CD14-positive monocyte (primary cell): ENCODE data around the gene S100A10. TPM values are rescaled to one million over a fixed set of nuclear protein-coding genes. Genes with fewer than 3 reads are reported as not detected.

Experiments
- DNase-seq, 3 donors: peaks; one replicate each; pipeline ENCODE4 v3.0.0-alpha.2; 2011 to 2022
- H2AFZ ChIP-seq: 2 replicates; pipeline ENCODE4 v1.6.0; 2012; ENCODE audit warnings: mild to moderate bottlenecking, low read depth, low read length, inconsistent platforms; ENCODE audit not compliant: insufficient read depth, poor library complexity, severe bottlenecking
- H3K27ac ChIP-seq, 2 donors: 1 replicate in 1 of 2; 2 replicates in 1 of 2; pipeline ENCODE4 v1.5.1; 2012 to 2013; ENCODE audit warnings: low read length in 2 of 2, control low read depth in 1 of 2, inconsistent platforms in 1 of 2, low read depth in 1 of 2, mild to moderate bottlenecking in 1 of 2
- H3K27me3 ChIP-seq, 2 donors: one replicate each; pipeline versions ENCODE4 v1.6.0 to v1.6.1; 2011 to 2013; ENCODE audit warnings: low read length in 2 of 2; ENCODE audit not compliant: control insufficient read depth in 2 of 2, insufficient read depth in 2 of 2
- H3K36me3 ChIP-seq, 2 donors: replicated peaks in 1 of 2; 1 replicate in 1 of 2; 2 replicates in 1 of 2; pipeline versions ENCODE4 v1.5.1 to v1.6.1; 2012 to 2013; ENCODE audit warnings: low read length in 2 of 2, control low read depth in 1 of 2, inconsistent platforms in 1 of 2, mild to moderate bottlenecking in 1 of 2; ENCODE audit not compliant: insufficient read depth in 2 of 2, control insufficient read depth in 1 of 2
- H3K4me1 ChIP-seq, 2 donors: 1 replicate in 1 of 2; 2 replicates in 1 of 2; pipeline versions ENCODE4 v1.5.1 to v1.6.1; 2012 to 2013; ENCODE audit warnings: low read length in 2 of 2, control low read depth in 1 of 2, inconsistent platforms in 1 of 2, mild to moderate bottlenecking in 1 of 2, moderate library complexity in 1 of 2; ENCODE audit not compliant: insufficient read depth in 2 of 2, control insufficient read depth in 1 of 2
- H3K4me2 ChIP-seq: replicated peaks from 2 replicates; pipeline ENCODE3; 2012; ENCODE audit warnings: low read length, moderate library complexity, mild to moderate bottlenecking; ENCODE audit not compliant: poor library complexity, severe bottlenecking; ENCODE audit errors: extremely low read depth
- H3K4me3 ChIP-seq, 3 experiments: fragments of 200-600 bp in 1 of 3; sonication (generic) in 1 of 3; replicated peaks in 1 of 3; 1 replicate in 2 of 3; 2 replicates in 1 of 3; pipeline ENCODE4 v1.5.1; 2011 to 2013; ENCODE audit warnings: low read length in 3 of 3, mild to moderate bottlenecking in 3 of 3, control low read depth in 2 of 3, low read depth in 2 of 3, inconsistent platforms in 1 of 3, moderate library complexity in 1 of 3
- H3K79me2 ChIP-seq: 2 replicates; pipeline ENCODE4 v1.6.0; 2012; ENCODE audit warnings: mild to moderate bottlenecking, control low read depth, inconsistent platforms, low read length, moderate library complexity; ENCODE audit not compliant: insufficient read depth
- H3K9ac ChIP-seq: 2 replicates; pipeline ENCODE4 v1.6.0; 2017; ENCODE audit warnings: low read length, mild to moderate bottlenecking; ENCODE audit not compliant: insufficient read depth, poor library complexity, severe bottlenecking
- H3K9me3 ChIP-seq, 2 donors: replicated peaks in 1 of 2; 1 replicate in 1 of 2; 2 replicates in 1 of 2; pipeline versions ENCODE4 v1.5.1 to v1.6.1; 2012 to 2013; ENCODE audit warnings: low read length in 2 of 2, control low read depth in 1 of 2; ENCODE audit not compliant: control insufficient read depth in 1 of 2, insufficient read depth in 1 of 2
- H4K20me1 ChIP-seq: 2 replicates; pipeline ENCODE4 v1.6.0; 2012; ENCODE audit warnings: mild to moderate bottlenecking, low read length, control low read depth, moderate library complexity; ENCODE audit not compliant: insufficient read depth
- H3K27ac Mint-ChIP-seq, 7 donors: one replicate each; pipeline ENCODE4 v1.8.0; 2020; ENCODE audit warnings: mild to moderate bottlenecking in 7 of 7, mixed read lengths in 7 of 7, moderate library complexity in 6 of 7, inconsistent platforms in 2 of 7
- H3K27me3 Mint-ChIP-seq, 3 donors: one replicate each; pipeline ENCODE4 v1.8.0; 2021 to 2022; ENCODE audit warnings: low read depth in 3 of 3, mild to moderate bottlenecking in 3 of 3, mixed read lengths in 3 of 3, moderate library complexity in 3 of 3, inconsistent platforms in 1 of 3
- H3K36me3 Mint-ChIP-seq, 2 donors: one replicate each; pipeline ENCODE4 v1.8.0; 2020; ENCODE audit warnings: mixed read lengths in 2 of 2, inconsistent platforms in 1 of 2, mild to moderate bottlenecking in 1 of 2
- H3K4me1 Mint-ChIP-seq: one replicate; pipeline ENCODE4 v1.8.0; 2020; ENCODE audit warnings: mild to moderate bottlenecking, mixed read lengths
- H3K4me3 Mint-ChIP-seq, 2 donors: one replicate each; pipeline ENCODE4 v1.8.0; 2020; ENCODE audit warnings: mild to moderate bottlenecking in 2 of 2, mixed read lengths in 2 of 2, moderate library complexity in 1 of 2
- H3K9me3 Mint-ChIP-seq, 7 donors: one replicate each; pipeline ENCODE4 v1.8.0; 2020 to 2022; ENCODE audit warnings: mixed read lengths in 7 of 7, mild to moderate bottlenecking in 6 of 7, moderate library complexity in 6 of 7, inconsistent platforms in 2 of 7
- CTCF ChIP-seq: fragments of 200-600 bp; IDR thresholded peaks from one replicate; pipeline ENCODE4 v1.8.0; 2022; ENCODE audit warnings: antibody characterized with exemption, mild to moderate bottlenecking
- WGBS: methylation state at CpG from one replicate; pipeline ENCODE4 v1.1.5; 2013; ENCODE audit warnings: missing lambda C conversion rate; ENCODE audit not compliant: insufficient coverage; 5-methylcytosine and 5-hydroxymethylcytosine counted together
- intact Hi-C, 2 donors: fragments of 100-400 bp; cut with micrococcal nuclease; formaldehyde crosslinking; loops; one replicate each; pipeline versions ENCODE4 v1.15.0 to v1.15.1; 2023
- polyA plus RNA-seq, 3 donors: library from polyadenylated mRNA; depleted of rRNA in 1 of 3; unstranded in 2 of 3; stranded (reverse) in 1 of 3; fragments of 300-500 nt in 2 of 3; fragments of >200 nt in 1 of 3; fragmentation: Illumina TruSeq in 2 of 3; gene quantifications; 1 replicate in 2 of 3; 2 replicates in 1 of 3; pipeline ENCODE4 v1.2.3, GENCODE V29; 2012 to 2021

S100A10 gene
- polyA plus RNA-seq, 3 donors, result 422 to 2,138 (median 2,129) TPM

- H2AFZ ChIP-seq, result peak overlapping the region; percentile 81
- Mint-ChIP-seq H3K4me1 (peaks cover 56% of the 10 kb centered on the region), H3K4me3 (peak overlapping the region; percentile 98), H3K27me3 (peaks cover 0 to 5% (median 5%) of the 10 kb centered on the region in 3 donors), H3K36me3 (peaks cover 22 to 26% of the 10 kb centered on the region in 2 donors), H3K27ac (peak overlapping the region; percentile 99 to 100 (median 99)), H3K9me3 (peaks cover 0 to 3% (median 0%) of the 10 kb centered on the region in 7 donors)
- peaks cover 49 to 53% of the 10 kb centered on the region in 2 donors for H3K4me1 ChIP-seq
- DNase-seq, result peak; percentile 50 to 60 (median 56)
- H3K36me3 ChIP-seq, result peaks cover 0 to 7% of the 10 kb centered on the region in 2 donors
- WGBS, result under 1% methylated on average over 39 of the region's 50 CpGs
- peaks cover 60% of the 10 kb centered on the region for H3K79me2 ChIP-seq
- peak overlapping the region; percentile 87 for H3K4me2 ChIP-seq
- H3K27ac ChIP-seq, result peak overlapping the region; percentile 95 to 100
- peaks cover 44% of the 10 kb centered on the region for H4K20me1 ChIP-seq
- no peak for TF ChIP-seq CTCF
- peak overlapping the region; percentile 100 for H3K9ac ChIP-seq
- intact Hi-C loops, result loop anchor here (2.0 to 10.0 kb wide), 4 partner anchors 44 to 378 kb away; partner anchors contain the start of genes S100A11 (in 2 of the 2) and SNX27 (in 1 of the 2)
- no peaks in the 10 kb centered on the region for H3K27me3 ChIP-seq
- no peaks in the 10 kb centered on the region for H3K9me3 ChIP-seq
- peak overlapping the region; percentile 89 to 95 (median 94) for H3K4me3 ChIP-seq
Measured at GRCh38 chr1:151993084-151993733, 450 bp downstream of the S100A10 start.

- Histone ChIP-seq H4K20me1 (peaks cover 52% of the 10 kb centered on the region), H3K4me3 (peak overlapping the region; percentile 89 to 95 (median 94)), H3K27me3 (no peaks in the 10 kb centered on the region), H2AFZ (peak overlapping the region; percentile 81), H3K36me3 (peaks cover 0 to 7% of the 10 kb centered on the region in 2 donors), H3K79me2 (peaks cover 67% of the 10 kb centered on the region), H3K4me2 (peak overlapping the region; percentile 87), H3K27ac (peak overlapping the region; percentile 95 to 100), H3K4me1 (peaks cover 56 to 60% of the 10 kb centered on the region in 2 donors), H3K9me3 (no peaks in the 10 kb centered on the region), H3K9ac (peak overlapping the region; percentile 100)
- peaks cover 63% of the 10 kb centered on the region for H3K4me1 Mint-ChIP-seq
- WGBS, result 36% methylated on average over 19 of the region's 21 CpGs
- H3K36me3 Mint-ChIP-seq, result peaks cover 27 to 32% of the 10 kb centered on the region in 2 donors
- intact Hi-C loops, result loop anchor here (2.0 to 10.0 kb wide), 4 partner anchors 45 to 378 kb away; partner anchors contain the start of genes S100A11 (in 2 of the 2) and SNX27 (in 1 of the 2)
- TF ChIP-seq CTCF, result no peak
- H3K27ac Mint-ChIP-seq, result peak overlapping the region; percentile 99 to 100 (median 99)
- H3K4me3 Mint-ChIP-seq, result peak overlapping the region; percentile 98
- peaks cover 0 to 3% (median 0%) of the 10 kb centered on the region in 7 donors for H3K9me3 Mint-ChIP-seq
- DNase-seq, result peak; percentile 98 to 99 (median 99)
- peaks cover 0 to 5% (median 3%) of the 10 kb centered on the region in 3 donors for H3K27me3 Mint-ChIP-seq
Measured at GRCh38 chr1:151992303-151993083, 1.2 kb downstream of the S100A10 start.
